ENCODE data around the gene LTF.
"Not testable (repeated sequence)": the region's sequence is repeated elsewhere in the genome, so short reads cannot be mapped to it uniquely, and the experiment has no call there.

LTF gene

DNA sequence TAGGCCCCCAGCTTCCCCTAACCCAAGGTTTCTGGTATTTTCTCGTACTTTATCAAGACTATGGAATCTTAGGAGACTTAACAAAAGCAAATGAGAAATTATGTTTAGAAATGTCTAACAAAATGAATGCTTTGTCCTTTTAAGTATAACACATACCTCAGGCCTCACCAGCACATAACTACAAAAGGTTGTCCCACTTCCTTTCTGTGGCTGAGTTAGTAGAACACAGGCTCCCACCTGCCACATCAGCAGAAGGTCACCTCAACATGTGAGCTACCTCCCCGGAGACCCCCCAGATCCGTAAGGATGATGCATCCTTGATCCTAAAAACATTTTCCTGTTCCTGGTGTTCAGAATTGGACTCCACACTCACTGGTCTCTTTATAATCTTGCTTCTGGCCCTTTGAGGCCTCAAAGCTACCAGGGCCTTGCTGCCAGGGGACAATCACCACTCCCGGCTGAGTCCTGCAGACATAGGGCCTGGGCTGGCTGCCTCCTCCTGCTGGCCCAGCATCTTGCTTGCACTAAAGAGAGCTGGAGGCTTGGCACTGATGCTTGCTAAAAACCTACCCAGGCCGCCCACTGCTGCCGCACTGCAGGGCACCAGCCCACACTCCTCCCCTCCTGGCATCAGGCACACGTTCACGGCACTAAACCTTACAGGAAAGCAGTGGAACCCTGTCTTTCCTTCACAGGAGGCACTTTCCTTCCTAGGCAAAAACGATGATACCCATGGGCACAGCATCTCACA, 54.8 kb downstream of the LTF start:
- no peak for DNase-seq

DNA sequence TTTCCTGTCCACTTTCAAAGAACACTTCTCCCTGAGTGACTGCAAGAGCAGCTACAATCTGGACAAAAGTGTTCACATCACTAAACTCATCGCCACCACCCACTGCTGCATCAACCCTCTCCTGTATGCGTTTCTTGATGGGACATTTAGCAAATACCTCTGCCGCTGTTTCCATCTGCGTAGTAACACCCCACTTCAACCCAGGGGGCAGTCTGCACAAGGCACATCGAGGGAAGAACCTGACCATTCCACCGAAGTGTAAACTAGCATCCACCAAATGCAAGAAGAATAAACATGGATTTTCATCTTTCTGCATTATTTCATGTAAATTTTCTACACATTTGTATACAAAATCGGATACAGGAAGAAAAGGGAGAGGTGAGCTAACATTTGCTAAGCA, 55.9 kb downstream of the LTF start:
- DNase-seq, result no peak

DNA sequence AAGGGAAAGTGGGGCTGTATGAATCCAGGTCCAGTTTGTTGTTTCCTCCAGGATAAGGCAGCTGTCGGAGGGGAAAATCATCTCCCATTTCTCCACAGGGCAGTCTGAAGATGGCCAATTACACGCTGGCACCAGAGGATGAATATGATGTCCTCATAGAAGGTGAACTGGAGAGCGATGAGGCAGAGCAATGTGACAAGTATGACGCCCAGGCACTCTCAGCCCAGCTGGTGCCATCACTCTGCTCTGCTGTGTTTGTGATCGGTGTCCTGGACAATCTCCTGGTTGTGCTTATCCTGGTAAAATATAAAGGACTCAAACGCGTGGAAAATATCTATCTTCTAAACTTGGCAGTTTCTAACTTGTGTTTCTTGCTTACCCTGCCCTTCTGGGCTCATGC, 56.7 kb downstream of the LTF start:
- no peak for DNase-seq

DNA sequence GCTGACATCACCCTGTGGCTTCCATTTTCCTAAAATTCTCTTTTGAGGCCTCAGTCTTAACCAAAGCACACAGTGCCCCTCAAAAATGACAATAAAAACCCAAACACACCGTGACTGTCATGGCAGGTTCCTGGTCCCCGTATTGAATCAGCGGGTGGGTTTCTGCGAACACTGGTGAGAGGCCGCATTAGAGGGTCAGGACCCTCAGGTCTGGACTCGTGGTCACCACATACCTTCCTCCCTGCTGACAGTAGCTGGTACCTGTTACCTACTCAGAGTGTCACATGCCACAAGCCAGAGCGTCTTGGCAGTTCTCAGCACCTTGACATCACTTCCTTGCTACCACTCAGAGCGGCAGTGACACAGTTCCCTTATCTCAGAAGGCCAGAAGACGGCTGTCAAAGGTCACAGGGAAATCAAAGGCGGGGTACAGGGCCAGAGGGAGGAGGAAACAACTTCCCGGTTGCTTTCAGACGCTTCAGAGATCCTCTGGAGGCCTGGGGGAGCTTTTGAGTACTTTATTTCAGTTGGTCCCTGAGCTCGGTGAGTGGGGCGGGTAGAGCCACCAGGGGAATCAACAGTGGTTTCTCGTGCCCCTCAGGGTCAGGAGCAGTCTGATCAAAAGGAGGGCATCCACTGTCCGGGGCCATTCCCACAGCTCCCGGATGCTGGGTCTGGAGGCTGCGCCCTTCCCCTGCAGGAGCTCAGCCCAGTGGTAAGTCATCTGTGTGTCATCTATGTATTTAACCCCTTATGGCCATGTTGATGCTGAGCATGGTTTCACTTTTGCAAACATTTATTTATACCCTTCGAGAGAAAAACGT, 57.7 kb downstream of the LTF start, which contains the start of the genes CCR5AS and CCRL2:
CCR5AS (minus strand) TSS at position 279 of the 824 bp plus-strand sequence.
CCRL2 (plus strand) TSS at position 472 of the 824 bp plus-strand sequence. CDS start 821 bp downstream, outside the sequence.
- no peak for DNase-seq

DNA sequence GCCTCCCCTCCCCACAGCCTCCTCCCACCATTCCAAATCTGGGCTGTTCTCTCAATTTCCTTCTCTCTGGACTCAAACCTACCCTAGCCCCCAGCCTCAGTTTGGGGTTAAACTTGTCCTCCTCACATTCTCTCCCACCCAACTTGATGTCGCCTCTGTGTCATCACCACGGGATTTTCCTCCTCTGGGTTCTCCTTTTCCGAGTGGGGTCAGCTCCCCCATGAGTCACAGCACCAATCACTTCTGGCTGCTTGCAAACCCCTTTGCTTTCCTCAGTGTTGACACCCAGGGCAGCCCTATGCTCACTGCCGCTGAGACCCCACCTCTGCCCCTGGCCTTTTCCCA, 58.3 kb downstream of the LTF start:
- DNase-seq, result no peak

DNA sequence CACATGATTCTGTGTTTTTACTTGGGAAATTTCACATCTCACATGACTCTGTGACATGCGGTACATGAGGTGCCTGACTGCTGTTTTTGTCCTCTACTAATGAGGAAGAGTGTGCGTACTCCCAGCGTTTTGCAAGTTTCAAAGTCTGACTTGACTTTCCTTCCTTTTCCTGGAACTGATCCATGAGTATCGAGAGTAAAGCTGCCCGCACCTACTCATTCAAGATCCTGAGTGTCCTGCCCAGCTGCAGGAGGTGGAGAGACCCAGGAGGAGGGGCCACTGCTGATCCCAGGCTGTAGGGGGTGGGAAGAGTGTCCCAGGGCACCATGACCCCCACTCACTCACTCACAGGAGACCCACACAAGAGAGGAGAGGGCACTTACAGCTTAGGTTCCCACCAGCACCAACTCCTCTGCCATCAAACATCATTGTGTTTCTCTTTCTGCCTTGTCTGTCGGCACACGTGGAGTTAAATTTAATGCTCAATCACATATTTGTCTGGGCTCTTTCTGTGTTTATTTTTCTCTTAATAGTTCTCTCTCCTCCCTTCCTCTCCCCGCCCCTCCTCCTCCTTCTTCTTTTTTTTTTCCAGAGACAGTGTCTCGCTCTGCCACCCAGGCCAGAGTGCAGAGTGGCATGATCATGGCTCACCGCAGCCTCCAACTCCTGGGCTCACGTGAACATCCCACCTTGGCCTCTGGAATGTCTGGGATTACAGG, 59.2 kb downstream of the LTF start:
- no peak for DNase-seq

DNA sequence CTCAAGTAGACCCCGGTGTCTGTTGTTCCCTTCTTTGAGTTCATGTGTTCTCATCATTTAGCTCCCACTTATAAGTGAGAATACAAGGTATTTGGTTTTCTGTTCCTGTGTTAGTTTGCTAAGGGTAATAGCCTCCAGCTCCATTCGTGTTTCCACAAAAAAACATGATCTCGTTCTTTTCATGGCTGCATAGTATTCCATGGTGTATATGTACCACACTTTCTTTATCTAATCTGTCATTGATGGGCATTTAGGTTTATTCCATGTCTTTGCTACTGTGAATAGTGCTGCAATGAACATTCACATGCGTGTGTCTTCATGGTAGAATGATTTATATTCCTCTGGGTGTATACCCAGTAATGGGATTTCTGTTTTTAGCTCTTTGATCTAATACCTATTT, 61.8 kb downstream of the LTF start:
- not testable (repeated sequence) for DNase-seq

DNA sequence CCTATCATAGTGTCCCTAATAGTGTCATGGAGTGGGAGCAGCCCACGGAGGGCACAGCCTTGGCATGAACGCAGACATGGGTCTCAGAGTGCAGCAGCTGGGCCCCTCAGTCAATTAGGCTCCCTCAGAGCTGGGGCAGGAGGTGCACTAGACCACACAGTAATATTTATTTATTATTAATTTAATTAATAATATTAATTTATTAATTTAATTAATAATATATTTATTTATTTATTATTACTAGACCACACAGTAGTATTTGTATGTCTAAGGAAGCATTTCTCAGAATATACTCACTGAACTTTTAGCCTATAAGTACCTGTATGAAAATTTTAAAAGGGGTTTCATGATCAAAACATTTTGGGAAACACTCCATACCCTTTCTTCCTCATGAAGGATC, 63.1 kb downstream of the LTF start:
- no peak for DNase-seq

DNA sequence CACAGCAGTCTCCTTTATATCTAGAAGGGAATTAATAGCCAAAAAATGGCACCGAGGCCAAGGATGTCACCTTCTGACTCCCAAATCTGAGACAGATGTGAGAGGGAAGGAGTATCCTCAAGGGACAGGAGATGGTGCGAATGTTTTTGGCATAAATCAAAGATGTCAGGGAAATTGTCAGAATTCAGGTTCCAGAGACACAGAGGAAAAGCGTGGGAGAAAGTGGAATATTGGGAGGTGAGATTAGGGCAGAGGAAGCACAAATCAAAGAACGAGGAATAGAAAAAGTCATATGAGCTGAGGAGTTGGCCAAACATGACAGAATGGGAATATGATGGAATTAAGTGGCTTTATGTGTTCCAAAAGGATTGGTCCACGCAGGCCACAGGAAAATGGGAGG, 63.9 kb downstream of the LTF start:
- no peak for DNase-seq

DNA sequence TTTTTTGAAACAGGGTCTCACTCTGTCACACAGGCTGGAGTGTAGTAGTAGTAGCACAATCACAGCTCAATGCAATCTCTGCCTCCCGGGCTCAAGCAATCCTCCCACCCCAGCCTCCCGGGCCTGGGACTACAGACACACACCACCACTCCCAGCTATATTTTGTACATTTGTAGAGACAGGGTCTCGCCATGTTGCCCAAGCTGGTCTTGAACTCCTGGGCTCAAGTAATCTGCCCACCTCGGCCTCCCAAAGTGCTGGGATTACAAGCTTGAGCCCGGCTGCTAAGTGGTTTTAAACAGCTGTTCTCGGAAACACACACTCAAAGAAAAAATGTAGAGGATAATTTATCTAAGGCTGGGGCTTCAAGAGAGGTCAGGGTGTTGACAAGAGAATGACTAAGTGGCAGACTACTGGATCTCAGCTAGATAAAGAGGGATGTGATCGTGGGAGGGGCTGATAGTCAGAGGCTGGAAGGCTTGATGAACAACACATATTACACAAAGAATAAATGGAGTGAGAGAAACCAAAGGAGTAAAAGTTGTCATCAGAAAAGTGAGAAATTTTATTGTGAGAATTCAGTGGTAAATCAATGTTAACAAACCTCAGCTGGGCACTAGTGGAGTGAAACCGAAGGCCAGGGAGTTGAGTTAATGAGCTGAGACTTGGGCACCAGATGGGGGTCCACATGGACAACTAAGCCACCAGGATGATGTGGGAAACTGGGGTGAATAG, 64.5 kb downstream of the LTF start:
- DNase-seq, result no peak

DNA sequence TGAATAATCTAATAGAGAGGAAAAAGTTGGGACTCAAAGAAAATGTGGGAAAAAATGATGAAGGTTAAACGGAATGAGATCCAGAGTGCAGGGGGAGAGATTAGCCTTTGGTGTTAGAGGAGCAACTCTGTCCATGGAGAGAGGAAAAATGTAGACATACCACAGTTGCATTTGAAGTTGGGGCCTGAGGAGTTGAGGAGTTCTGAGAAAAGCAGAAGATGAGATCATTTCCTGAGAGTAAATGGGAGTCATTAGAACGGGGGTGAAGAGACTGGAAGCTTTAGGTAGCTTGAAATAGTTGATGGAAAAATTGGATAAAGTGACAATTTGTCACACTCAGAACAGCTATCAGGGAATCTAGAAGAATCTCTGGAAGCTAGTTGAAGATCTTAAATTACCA, 65.1 kb downstream of the LTF start:
- DNase-seq, result no peak

DNA sequence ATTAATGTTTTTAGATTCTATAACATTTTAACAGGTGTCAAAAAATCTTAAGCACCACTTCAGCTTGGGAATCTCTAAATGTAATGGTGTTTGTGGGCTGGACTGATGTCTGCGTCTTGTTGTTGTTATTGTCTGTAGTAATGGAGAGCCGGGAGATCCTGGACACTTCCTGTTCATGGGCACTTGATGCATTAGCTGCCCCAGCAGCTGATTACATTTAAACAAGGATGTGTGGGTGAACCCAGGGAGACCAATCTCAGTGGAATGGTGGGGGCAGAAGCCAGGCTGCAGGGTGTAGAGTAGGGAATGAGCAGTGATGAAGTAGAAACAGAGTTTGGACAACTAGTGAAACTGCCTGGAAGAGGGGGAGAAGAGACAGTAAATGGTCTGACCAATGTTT, 65.6 kb downstream of the LTF start:
- no peak for DNase-seq

DNA sequence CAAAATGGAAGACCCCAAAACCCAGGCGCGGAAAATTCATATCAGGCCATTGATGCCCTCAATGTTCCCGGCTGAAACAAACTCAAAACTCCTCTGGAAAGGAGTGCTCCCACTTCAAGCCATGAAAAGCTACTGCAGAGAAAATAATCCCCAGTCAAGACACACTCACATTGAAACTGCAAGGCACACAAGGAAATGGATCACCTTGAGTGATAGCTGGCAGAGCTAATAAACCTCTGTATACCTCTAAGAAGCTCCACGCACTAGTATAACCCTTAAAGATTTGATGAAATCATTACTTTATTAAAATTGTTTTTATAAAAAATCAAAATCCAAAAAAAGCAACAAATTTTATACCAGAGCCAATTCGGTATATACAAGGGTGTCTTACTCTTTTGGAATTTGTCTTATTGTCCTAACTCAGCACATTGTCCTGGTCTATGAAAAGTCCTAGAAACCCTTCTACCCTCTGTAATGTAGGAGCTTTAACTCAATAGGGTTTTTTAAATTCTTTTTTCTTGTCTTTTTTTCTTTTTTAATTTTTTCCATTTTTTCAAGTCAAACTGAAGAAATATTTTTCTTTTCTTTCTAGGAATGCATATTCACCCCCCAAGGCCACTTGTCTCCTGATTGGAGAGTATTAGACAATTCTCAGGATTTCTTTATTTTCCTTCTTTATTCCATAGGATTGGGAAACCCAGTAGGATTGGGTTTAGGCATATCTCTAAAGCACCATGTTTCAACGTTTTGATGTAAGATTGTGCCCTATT, 66.3 kb downstream of the LTF start:
- DNase-seq, result no peak

DNA sequence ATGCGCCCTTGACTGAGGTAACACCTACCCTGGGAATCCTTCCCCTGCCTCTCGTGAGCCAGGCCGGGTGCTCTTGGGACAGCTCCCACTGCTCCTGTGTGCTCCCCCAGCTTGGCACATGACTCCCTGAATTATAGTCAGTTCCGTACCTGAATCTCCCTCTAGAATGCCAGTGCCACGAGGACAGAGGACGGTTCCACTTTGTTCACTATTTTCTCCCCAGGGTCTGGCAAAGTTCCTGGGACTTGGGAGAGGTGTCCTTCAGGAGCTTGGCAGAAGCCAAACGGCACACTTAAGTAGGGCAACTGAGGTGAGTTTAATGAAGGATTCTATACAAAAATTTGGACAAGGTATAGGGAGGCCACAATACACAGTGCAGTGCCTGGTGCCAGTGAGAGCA, 67.6 kb downstream of the LTF start:
- no peak for DNase-seq

DNA sequence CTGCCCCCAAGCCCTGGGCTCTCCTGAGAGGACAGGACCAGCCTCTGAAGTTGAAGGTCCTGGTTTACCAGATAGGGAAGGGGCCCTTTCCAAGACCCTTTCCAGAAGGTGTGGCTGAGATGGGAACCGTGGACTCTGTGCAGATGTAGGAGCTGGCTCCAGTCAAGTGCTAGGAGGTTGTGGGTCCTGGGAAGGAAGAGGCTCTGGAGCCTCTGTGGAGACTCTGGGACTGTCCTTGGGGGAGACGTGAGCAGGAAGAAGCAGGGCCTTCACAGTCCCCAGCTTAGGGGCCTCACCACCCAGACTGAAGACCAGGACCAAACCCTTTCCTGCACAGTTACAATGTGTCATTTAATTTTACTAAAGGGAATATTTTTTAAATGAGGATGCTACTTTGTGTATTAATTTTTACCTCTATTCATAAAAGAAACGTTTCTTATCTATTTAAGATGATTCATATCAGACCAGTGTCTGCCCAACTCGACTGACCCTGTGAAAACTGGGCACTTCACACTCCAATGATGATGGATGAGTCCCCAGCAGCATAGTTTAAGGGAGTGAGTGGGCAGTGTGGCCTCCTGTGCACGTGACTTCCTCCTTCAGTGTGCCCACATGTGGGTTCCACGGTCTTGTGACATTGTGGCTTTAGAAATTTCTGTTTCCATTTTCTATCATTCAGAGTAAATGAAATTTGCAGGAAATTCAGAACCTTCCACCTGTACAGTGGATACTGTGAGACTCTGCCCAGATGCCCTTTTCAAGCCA, 68.8 kb downstream of the LTF start:
- DNase-seq, result no peak

DNA sequence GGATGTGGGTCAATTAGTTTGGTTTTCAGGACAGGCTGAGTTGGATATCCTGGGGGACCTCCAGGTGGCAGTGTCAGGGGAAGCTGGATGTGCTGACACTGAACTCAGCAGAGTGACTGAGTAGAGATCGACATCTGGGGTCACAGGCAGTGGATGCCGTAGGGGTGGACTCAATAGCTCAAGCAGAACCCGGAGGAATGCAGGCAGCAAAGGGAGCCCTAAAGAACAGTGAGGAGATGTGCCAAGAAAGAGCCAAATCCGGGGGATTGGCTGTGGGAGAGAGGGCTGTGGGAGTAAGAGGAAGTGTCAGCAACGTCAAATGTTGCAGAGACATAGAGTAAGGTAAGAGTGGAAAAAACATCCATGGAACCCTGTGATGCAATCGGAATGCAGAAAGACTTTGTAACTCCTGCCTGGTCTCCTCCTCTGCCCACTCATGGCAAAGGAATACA, 69.5 kb downstream of the LTF start:
- peak in 1 of 2 experiments; percentile 20 for DNase-seq

DNA sequence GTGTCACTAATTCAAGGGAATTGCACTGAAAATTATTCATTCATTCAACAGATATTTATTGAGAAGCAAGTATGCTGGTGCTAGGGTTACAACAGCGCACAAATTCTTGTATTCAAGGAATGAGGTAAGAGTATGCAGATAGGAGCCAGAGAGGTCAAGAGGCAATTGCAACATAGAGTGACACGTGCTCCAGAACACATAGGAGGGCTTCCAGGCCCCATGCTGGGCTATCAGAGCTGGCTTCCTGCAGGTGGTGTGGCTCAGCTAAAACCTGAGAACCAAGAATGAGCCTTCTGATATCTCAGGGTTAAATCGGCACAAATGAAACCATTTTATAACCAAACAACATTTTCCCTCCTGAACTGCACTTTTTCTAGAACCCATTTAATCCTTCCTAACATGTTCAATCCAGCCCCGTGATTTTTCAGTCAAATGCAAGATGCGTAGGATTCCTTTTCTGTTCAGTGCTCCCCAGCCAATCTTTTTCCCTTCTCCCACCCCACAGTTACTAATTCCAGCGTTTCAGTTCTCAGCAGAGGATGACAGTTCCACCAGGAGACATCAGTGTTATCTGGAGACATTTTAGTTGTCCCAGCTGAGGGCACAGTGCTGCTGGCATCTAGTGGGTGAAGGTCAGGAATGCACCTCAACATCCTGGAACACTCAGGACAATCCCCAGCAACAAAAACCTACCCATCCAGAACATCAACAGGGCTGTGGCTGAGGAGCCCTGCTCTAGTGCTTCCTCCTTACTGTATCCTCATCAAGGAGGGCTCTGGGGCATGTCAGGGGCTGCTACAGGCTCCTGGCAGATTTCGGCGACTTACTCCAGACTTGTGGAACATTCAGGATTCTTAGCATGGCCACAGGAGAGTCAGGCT, 70.9 kb downstream of the LTF start:
- no peak for DNase-seq

DNA sequence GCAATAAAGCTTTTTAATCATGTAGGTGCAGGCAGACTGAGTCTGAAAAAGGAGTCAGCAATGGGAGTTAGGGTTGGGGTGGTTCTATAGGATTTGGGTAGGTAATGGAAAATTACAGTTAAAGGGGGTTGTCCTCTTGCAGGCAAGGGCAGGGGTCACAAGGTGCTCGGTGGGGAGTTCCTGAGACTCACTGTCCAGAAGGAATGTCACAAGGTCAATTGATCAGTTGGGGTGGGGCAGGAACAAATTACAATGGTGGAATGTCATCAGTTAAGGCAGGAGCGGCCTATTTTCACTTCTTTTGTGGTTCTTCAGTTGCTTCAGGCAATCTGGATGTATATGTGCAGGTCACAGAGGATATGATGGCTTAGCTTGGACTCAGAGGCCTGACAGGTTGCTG, 71.7 kb downstream of the LTF start:
- no peak for DNase-seq

DNA sequence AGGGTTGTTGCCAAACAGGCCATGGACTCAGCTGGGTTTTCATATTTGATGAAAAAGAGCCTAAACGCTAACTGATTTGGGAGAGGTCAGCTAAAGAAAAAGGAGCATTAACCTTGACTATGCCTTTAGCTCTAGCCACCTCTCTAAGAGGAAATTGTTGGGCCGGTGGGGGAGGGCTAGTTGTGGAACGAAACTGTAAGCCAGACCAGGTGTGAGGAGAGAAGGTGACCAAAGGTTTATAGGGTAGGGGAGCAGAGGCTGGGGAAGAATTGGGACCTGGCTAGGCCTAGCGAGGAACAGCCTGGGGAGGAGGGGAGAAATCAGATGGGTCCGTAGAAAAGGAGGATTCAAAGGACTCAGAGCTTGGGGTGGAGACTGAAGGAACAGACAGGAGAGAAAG, 73.2 kb downstream of the LTF start:
- not testable (repeated sequence) for DNase-seq

DNA sequence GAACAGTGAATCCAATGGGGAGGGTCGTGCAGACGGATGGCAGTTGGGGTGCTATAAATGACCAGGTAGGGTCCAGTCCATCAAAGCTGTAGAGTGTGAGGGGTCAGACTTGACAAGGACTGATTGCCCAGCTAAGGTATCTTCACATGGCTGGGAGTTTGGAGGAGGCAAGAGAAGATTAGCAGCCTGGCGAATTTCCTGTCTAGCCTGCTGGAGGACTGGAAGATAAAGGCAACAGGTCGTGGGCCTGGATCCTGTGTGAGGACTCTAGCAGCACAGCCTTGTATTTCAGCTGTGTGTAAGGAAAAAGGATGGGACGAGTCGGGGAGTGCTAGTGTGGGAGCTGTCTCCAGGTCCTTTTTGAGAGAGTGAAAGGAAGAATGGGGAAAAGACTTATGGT, 75.4 kb downstream of the LTF start:
- no peak for DNase-seq
